NCI-H1417 (cell line): Measurements from ENCODE around the gene KDF1.
A peak's percentile ranks its signal among the peaks of the same experiment; 100 is the strongest.

Experiments used
- DNase-seq, 3 experiments: peaks; one replicate each; lab custom pipeline; 2025; lab: John Stamatoyannopoulos, UW

The KDF1 gene

GRCh38 chr1:26913754-26914619 is 46.3 kb downstream of the KDF1 start, which contains the start of gene NR0B2:
TSS of gene NR0B2 (minus strand) at chr1:26913975. CDS start at chr1:26913940, 35 bp downstream.
- DNase-seq, result peak; percentile 92 to 99 (median 97)

- no peak for DNase-seq
Observed at GRCh38 chr1:26913389-26913753, 46.9 kb downstream of the KDF1 start.

GRCh38 chr1:26912147-26912490 is 48.1 kb downstream of the KDF1 start:
- DNase-seq, result no peak

DNA sequence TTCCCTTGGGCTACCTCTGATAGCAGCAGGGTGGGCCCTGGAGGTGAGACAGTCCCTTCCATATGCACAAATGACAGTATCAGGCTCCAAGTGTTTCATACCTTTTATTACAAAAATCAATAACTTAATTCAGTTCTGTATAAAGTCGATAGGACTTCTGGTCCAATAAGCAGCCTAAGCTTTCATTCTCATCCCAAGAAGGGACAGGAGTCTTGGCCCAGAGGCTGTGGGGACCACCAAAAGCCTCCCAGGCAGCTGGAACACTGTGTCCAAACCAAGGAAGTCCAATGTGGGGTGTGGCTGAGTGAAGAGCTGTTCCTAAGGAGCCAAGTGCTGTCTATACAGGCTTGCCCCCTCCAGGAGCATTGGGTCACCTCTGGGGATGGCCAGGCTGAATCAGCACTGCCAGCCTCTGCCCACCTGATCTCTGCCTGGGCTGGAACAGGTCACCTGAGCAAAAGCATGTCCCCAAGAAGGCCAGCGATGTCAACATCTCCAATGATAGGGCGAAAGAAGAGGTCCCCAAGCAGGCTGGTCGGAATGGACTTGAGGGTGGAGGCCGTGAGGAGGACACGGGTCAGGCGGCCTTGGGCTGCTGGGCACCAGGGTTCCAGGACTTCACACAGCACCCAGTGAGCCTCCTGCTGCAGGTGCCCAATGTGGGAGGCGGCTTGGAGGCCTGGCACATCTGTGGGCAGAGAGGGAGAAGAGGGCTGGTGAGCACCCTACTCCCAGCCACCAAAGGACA is 48.7 kb downstream of the KDF1 start:
- DNase-seq, result no peak

GRCh38 chr1:26910343-26911160 is 49.7 kb downstream of the KDF1 start:
- DNase-seq, result no peak

DNA sequence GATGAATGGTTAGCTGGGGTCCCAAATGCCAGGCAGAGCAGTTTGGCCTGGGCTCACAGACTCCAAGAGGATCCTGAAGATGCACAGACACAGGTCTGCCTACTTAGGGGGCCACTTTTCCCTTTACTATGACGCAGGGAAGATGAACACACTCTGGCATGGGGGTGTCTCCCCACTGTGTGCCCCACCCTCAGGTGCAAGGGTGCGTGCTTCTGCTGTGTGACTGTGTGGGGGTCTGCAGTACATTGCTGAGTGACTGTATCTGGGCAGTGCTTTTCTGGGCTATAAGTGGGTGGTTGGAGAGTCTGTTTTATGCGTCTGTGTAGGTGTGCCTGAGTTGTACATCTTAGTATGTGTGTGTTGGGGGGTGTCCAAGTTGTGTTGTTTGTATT is 50.3 kb downstream of the KDF1 start:
- no peak for DNase-seq

DNA sequence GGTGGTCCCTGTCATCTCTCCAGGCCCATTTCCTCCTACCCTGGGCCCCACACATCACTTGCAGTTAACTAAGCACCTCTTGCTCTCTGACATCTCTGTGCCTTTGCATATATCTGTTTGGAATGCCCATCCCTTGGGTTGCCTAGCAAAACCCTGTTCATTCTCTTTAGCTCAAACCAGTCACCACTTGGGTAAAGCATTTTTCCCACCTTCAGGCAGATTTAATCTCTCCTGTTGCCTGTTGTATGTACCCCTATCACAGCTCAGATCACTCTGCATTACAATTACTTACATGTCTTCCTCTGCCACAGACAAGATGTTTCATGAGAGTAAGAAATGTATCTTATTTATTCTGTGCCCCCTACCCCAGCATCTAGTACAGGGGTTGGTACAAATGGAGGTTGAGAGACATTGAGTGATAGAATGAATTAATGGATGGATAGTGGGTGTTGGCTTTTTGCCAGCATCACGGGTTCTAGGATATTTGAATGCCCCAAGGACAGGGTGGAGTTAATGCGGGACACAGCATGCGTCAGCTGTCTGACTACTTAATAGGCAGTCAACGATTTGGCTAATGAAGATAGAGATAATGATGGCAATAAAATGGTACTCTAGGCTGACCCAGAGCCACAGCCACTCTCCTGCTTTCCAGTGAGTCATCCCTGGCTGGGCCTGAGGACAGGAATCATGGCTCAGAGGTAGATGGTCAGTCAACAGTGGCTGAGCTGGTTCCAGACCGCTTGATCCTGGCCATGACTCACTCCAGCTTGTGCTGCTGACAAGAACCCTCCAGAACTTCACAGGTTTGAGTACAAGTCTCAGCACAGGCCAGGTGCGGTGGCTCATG is 53.0 kb downstream of the KDF1 start:
- DNase-seq, result peak in 1 of 3 experiments; percentile 58

- DNase-seq, result peak in 1 of 3 experiments; percentile 45
Observed at GRCh38 chr1:26900815-26901511, 59.3 kb downstream of the KDF1 start.

DNA sequence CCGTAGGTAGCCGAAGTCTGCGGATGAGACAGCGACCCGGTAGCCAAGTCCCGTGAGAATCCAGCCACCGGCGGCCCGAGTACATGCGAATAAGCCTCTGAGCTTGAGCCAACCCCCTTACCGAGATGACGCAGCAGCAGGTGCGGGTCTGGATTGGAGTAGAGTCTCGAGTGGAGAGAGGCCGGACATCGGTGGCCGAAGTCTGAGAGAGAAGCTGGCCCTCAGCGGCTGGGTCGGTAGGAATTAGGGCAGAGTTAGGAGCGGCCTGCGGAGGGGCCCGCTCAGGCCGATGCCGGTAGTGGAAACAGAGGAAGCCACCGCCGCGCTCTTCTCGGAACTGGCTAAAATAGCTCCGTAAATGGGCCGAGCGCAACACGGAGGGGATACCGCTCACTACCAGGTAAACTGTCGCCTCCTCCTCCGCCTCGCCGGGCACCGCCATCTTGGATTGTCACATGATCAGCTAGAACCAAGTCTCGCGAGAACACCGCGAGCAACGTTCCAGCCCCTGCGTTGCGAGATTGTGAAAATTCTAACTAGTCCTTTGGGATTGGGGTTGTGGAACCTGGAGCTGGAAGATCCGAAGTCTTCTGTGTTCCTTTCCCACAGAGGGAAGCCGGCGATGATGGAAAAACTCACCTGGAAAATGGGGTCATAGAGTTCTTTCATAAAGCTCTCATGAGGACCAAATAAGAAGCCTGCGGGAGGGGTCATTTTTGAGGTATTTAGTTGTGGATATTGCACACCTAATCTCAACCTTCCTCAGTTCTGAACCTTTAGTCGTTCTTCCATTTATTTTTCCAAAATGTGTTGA is 60.1 kb downstream of the KDF1 start, which contains the start of gene GPATCH3:
TSS of gene GPATCH3 (minus strand) at position 467 of the 814 bp plus-strand sequence. CDS start at position 442, 25 bp downstream.
- DNase-seq, result peak; percentile 89 to 96 (median 96)
